Spleen (tissue), 11 donors: ENCODE measurements around the gene SLC8A1. TPM values are rescaled to one million over a fixed set of nuclear protein-coding genes. Genes with fewer than 3 reads are reported as not detected.

Experiments
- DNase-seq: peaks from one replicate; pipeline ENCODE4 v3.0.0-alpha.2; 2020
- H3K27ac ChIP-seq, 8 donors: fragments of 200-600 bp; sonication (generic) in 7 of 8; 1 replicate in 4 of 8; 2 replicates in 4 of 8; pipeline versions ENCODE4 v1.5.0 to v1.8.0; 2016 to 2021; ENCODE audit warnings: inconsistent platforms in 4 of 8, mild to moderate bottlenecking in 4 of 8, moderate library complexity in 1 of 8
- H3K27me3 ChIP-seq, 7 donors: fragments of 200-600 bp; sonication (generic) in 6 of 7; replicated peaks in 1 of 7; 1 replicate in 4 of 7; 2 replicates in 3 of 7; pipeline versions ENCODE4 v1.5.0 to v1.8.0; 2016 to 2021; ENCODE audit warnings: inconsistent platforms in 3 of 7, mild to moderate bottlenecking in 1 of 7
- H3K36me3 ChIP-seq, 6 donors: fragments of 200-600 bp; sonication (generic) in 5 of 6; 1 replicate in 4 of 6; 2 replicates in 2 of 6; pipeline versions ENCODE4 v1.5.0 to v1.8.0; 2016 to 2021; ENCODE audit warnings: inconsistent platforms in 2 of 6
- H3K4me1 ChIP-seq, 6 donors: fragments of 200-600 bp; sonication (generic) in 5 of 6; 1 replicate in 3 of 6; 2 replicates in 3 of 6; pipeline versions ENCODE4 v1.5.0 to v1.8.0; 2016 to 2021; ENCODE audit warnings: inconsistent platforms in 3 of 6
- H3K4me3 ChIP-seq, 8 donors: fragments of 200-600 bp; sonication (generic) in 7 of 8; 1 replicate in 4 of 8; 2 replicates in 4 of 8; pipeline versions ENCODE4 v1.5.0 to v1.8.0; 2016 to 2021; ENCODE audit warnings: inconsistent platforms in 4 of 8, mild to moderate bottlenecking in 4 of 8, moderate library complexity in 2 of 8
- H3K9me3 ChIP-seq, 8 donors: fragments of 200-600 bp; sonication (generic) in 7 of 8; 1 replicate in 4 of 8; 2 replicates in 4 of 8; pipeline versions ENCODE4 v1.5.0 to v1.8.0; 2016 to 2021; ENCODE audit warnings: inconsistent platforms in 4 of 8
- CTCF ChIP-seq, 11 experiments: fragments of 200-600 bp in 7 of 11; fragments of 450-650 bp in 4 of 11; sonication (generic) in 4 of 11; IDR thresholded peaks in 8 of 11; conservative IDR thresholded peaks in 3 of 11; 1 replicate in 7 of 11; 2 replicates in 4 of 11; pipeline versions ENCODE4 v1.4.0 to v1.8.0; 2016 to 2021; ENCODE audit warnings: antibody characterized with exemption in 11 of 11, inconsistent platforms in 4 of 11, mild to moderate bottlenecking in 1 of 11
- POLR2A ChIP-seq, 3 donors: fragments of 450-650 bp; IDR thresholded peaks; one replicate each; pipeline ENCODE4 v1.5.1; 2017; ENCODE audit warnings: antibody characterized with exemption in 3 of 3, mild to moderate bottlenecking in 1 of 3
- POLR2AphosphoS5 ChIP-seq, 3 donors: sonication (generic); formaldehyde crosslinking; IDR thresholded peaks; one replicate each; pipeline ENCODE4 v1.5.1; 2017; ENCODE audit warnings: antibody characterized with exemption in 3 of 3
- WGBS, 5 donors: extraction: QIAGEN DNeasy Blood & Tissue Kit in 3 of 5; methylation state at CpG; one replicate each; pipeline versions ENCODE4 v1.1.5 to v1.1.7; 2013 to 2018; 5-methylcytosine and 5-hydroxymethylcytosine counted together
- intact Hi-C: fragments of 100-400 bp; cut with DNase I; formaldehyde crosslinking; loops from one replicate; pipeline ENCODE4 v1.15.0; 2023; ENCODE audit warnings: low total_unique reads
- polyA plus RNA-seq, 3 donors: library from polyadenylated mRNA; stranded (reverse); fragments of 200-250 nt; gene quantifications; one replicate each; pipeline ENCODE4 v1.2.1, GENCODE V29; 2013
- total RNA-seq, 7 donors: library from RNA; depleted of rRNA in 3 of 7; stranded (reverse); fragments of >200 nt in 3 of 7; fragmentation: NEBNext Ultra II Directional in 4 of 7; extraction: Animal tissue kit (Norgen Biotek cat#: 25700) in 4 of 7; gene quantifications; one replicate each; pipeline versions ENCODE4 v1.1.0 to v1.2.1, GENCODE V29; 2016 to 2021
- donor health status: healthy with polysubstance abuse.
- donor health status: DM: no; HTN: no; CAD: no; lungs with moderate emphysema.
- donor health status: DM: no; HTN: no; CAD: no.
- donor health status: Bipolar disorder and iron deficiency.
- donor health status: healthy.
- donor health status: DM: no; HTN: no; CAD: no.
- donor health status: DM: yes; HTN: yes; CAD: no.

The SLC8A1 gene
- total and polyA plus RNA-seq, 10 donors = 0.36 to 86.0 (median 58.3) TPM

DNA sequence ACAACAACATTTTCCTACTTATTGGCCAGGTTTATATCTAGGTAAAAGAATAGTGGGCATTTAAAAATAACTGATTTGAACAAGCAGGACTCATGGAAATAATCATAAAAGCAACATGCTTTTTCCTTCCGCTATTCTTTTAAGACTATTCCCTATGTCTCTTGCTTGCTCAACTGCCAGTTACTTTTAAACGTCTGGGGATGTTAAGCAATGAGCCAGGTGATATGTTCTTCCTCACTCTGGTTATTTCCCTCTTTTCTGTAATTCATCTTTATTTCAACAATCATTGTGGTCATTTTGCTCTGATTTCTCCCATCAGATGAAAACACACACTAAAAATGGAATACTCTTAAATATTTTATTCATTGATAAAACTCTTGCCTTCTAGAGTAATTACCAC, 33.4 kb upstream of the SLC8A1 start:
- Histone ChIP-seq H3K27ac (peak overlapping the region in 3 of 8 donors; percentile 21 to 70 (median 64)), H3K9me3 (peaks cover 0 to 6% (median 0%) of the 10 kb centered on the region in 8 donors), H3K27me3 (no peaks in the 10 kb centered on the region), H3K36me3 (no peaks in the 10 kb centered on the region), H3K4me1 (peaks cover 0 to 64% (median 17%) of the 10 kb centered on the region in 6 donors), H3K4me3 (no peak overlapping the region)
- TF ChIP-seq POLR2A (IDR thresholded peaks at IDR 0.05) (no peak), POLR2AphosphoS5 (IDR thresholded peaks at IDR 0.05) (no peak), CTCF (IDR thresholded peaks at IDR 0.05 in 8 of 11, conservative IDR thresholded peaks at IDR 0.05 in 3 of 11) (no peak)
- WGBS, 5 donors = 38 to 65% (median 62%) methylated on average over 2 of the region's 2 CpGs
- no peak for DNase-seq
- intact Hi-C loops = no loop called here

DNA sequence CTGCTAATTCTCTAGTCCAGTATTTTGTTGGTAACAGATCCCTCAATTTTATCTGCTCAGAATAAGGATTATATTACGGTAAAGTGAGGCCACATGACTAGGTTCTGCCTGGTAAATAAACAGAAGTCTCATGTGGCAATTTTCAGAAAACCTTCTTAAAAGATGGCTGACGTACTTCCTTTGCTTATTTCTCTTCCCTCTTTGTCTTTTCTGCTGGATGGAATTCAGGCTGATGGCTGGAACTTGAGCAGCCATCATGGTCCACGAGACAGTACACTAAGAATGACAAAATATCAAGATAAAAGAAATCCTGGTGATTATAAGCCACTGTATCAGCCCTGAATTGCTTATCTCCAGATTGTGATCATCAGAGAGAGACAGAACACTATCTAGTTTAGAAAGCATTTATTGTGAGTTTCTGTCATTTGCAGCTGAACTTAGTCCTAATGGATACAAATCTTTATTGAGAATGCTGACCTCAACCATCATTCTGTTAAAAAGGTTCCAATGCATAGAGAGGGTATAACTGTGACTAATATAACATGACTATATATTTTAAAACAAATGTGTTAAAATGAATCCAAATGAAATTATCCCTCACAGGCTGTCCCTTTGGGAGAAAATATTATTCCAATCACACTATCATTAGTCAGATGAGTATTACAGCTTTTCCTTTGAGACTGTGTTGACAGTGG, 31.8 kb upstream of the SLC8A1 start:
- intact Hi-C loops = no loop called here
- peaks cover 0 to 58% (median 10%) of the 10 kb centered on the region in 6 donors for H3K4me1 ChIP-seq
- H3K36me3 ChIP-seq = no peaks in the 10 kb centered on the region
- no peaks in the 10 kb centered on the region for H3K27me3 ChIP-seq
- no peak for TF ChIP-seq POLR2A (IDR thresholded peaks at IDR 0.05)
- no peak for TF ChIP-seq POLR2AphosphoS5 (IDR thresholded peaks at IDR 0.05)
- TF ChIP-seq CTCF (IDR thresholded peaks at IDR 0.05 in 8 of 11, conservative IDR thresholded peaks at IDR 0.05 in 3 of 11) = no peak
- no peak for DNase-seq
- H3K27ac ChIP-seq = peak overlapping the region in 3 of 8 donors; percentile 2 to 71 (median 70)
- peaks cover 0 to 6% (median 0%) of the 10 kb centered on the region in 8 donors for H3K9me3 ChIP-seq
- 38 to 87% (median 68%) methylated on average over 3 of the region's 3 CpGs for WGBS, 5 donors
- no peak overlapping the region for H3K4me3 ChIP-seq

DNA sequence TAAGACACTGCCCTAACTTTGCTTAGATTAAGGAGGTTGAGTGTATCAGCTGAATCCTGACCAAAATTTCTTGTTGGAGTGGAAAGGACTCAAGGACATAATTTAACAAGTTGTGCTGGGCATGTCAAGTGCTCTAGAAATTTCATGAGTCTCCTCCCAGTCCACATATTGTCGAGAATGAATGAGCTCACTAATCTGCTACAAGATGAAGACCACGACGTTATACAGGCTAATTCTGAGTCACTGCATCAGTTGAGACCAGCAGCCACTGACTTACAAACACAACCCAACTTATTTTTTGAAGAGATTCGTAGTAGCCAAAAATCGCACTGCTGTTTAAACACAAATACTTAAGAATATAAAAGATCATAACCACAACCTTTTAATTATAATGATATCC, 28.7 kb upstream of the SLC8A1 start:
- Histone ChIP-seq H3K4me3 (no peak overlapping the region), H3K27ac (peak overlapping the region in 3 of 8 donors; percentile 45 to 75 (median 72)), H3K27me3 (no peaks in the 10 kb centered on the region), H3K36me3 (no peaks in the 10 kb centered on the region), H3K9me3 (peaks cover 0 to 6% (median 0%) of the 10 kb centered on the region in 8 donors), H3K4me1 (peaks cover 0 to 39% (median 3%) of the 10 kb centered on the region in 6 donors)
- TF ChIP-seq POLR2AphosphoS5 (IDR thresholded peaks at IDR 0.05) (no peak), POLR2A (IDR thresholded peaks at IDR 0.05) (no peak), CTCF (IDR thresholded peaks at IDR 0.05 in 8 of 11, conservative IDR thresholded peaks at IDR 0.05 in 3 of 11) (no peak)
- WGBS, 5 donors = 81 to 90% (median 87%) methylated on average over 5 of the region's 5 CpGs
- intact Hi-C loops = no loop called here
- DNase-seq = no peak

- intact Hi-C loops = no loop called here
- H3K4me3 ChIP-seq = no peak overlapping the region
- H3K27ac ChIP-seq = peak overlapping the region in 3 of 8 donors; percentile 55 to 75 (median 72)
- H3K9me3 ChIP-seq = peaks cover 0 to 6% (median 0%) of the 10 kb centered on the region in 8 donors
- H3K36me3 ChIP-seq = no peaks in the 10 kb centered on the region
- H3K4me1 ChIP-seq = peaks cover 0 to 33% (median 3%) of the 10 kb centered on the region in 6 donors
- no peaks in the 10 kb centered on the region for H3K27me3 ChIP-seq
- no peak for DNase-seq
- TF ChIP-seq POLR2A (IDR thresholded peaks at IDR 0.05) (no peak), POLR2AphosphoS5 (IDR thresholded peaks at IDR 0.05) (no peak), CTCF (IDR thresholded peaks at IDR 0.05 in 8 of 11, conservative IDR thresholded peaks at IDR 0.05 in 3 of 11) (no peak)
Observed at GRCh38 chr2:40480073-40480472, 28.2 kb upstream of the SLC8A1 start.
